HG02973 (cell line): Measurements from ENCODE around the gene CAMSAP1.
"Not testable (repeated sequence)": the region's sequence is repeated elsewhere in the genome, so short reads cannot be mapped to it uniquely, and the experiment has no call there.

Experiments used
- ATAC-seq: cut with Tn5 transposase; IDR thresholded peaks from one replicate; pipeline ENCODE4 v1.9.1; 2021; ENCODE audit warnings: moderate library complexity; ENCODE audit not compliant: unreplicated experiment

Gene CAMSAP1, protein sequence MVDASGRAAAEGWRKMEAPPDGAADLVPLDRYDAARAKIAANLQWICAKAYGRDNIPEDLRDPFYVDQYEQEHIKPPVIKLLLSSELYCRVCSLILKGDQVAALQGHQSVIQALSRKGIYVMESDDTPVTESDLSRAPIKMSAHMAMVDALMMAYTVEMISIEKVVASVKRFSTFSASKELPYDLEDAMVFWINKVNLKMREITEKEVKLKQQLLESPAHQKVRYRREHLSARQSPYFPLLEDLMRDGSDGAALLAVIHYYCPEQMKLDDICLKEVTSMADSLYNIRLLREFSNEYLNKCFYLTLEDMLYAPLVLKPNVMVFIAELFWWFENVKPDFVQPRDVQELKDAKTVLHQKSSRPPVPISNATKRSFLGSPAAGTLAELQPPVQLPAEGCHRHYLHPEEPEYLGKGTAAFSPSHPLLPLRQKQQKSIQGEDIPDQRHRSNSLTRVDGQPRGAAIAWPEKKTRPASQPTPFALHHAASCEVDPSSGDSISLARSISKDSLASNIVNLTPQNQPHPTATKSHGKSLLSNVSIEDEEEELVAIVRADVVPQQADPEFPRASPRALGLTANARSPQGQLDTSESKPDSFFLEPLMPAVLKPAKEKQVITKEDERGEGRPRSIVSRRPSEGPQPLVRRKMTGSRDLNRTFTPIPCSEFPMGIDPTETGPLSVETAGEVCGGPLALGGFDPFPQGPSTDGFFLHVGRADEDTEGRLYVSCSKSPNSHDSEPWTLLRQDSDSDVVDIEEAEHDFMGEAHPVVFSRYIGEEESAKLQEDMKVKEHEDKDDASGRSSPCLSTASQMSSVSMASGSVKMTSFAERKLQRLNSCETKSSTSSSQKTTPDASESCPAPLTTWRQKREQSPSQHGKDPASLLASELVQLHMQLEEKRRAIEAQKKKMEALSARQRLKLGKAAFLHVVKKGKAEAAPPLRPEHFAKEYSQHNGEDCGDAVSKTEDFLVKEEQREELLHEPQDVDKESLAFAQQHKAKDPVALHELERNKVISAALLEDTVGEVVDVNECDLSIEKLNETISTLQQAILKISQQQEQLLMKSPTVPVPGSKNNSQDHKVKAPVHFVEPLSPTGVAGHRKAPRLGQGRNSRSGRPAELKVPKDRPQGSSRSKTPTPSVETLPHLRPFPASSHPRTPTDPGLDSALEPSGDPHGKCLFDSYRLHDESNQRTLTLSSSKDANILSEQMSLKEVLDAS (N-terminal part only)

DNA sequence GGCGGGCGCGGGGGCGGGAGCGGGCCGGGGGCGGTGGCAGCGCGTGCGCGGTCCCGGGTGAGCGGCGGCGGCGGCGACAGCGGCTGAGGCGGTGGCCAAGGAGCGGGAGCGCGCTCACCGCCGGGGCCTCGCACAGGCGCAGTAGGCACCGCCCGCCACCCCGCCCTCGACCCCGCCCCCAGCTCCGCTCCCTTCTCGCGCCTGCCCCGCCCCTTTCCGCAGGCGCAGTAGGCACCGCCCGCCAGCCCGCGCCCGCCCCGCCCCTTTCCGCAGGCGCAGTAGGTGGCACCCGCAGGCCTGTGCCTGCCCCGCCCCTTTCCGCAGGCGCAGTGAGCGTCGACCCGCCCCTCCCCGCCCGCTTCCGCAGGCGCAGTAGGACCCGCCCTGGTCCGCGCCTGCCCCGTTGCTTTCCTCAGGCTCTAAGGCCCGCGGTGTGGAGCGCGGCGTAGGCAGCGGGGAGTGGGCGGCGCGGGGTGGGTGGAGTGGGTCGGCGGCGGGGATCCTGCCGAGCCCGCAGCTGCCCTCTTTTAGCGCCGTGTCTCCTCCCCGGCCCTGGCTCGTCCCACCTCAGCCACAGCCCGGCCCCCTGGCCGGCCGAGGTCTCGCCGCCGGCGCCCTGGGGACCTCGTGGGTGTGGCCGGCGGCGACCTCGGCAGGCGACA lies at the start of gene CAMSAP1:
Gene CAMSAP1 (minus strand): TSS at position 116 of the 662 bp plus-strand sequence. CDS start 387 bp downstream, outside the sequence.
- ATAC-seq: peak; percentile 68

DNA sequence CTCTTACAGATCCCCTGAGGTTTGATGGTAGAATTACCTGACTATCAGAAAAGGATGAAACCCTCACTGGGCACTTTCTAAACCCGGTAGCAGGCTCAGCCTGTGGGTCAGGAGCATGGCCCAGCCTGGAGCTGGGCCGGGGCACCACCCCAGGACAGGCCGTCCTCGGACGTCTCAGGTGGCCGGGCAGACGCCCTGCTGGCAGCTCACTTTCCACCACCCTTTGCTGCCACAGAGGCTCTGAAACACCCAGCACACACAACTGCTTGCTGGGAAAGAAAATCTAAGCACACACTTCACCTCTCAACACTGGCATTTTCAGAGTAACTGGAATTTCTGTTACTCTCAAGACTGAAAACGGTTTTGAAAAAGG lies 49.4 kb upstream of the CAMSAP1 start:
- ATAC-seq: no peak

DNA sequence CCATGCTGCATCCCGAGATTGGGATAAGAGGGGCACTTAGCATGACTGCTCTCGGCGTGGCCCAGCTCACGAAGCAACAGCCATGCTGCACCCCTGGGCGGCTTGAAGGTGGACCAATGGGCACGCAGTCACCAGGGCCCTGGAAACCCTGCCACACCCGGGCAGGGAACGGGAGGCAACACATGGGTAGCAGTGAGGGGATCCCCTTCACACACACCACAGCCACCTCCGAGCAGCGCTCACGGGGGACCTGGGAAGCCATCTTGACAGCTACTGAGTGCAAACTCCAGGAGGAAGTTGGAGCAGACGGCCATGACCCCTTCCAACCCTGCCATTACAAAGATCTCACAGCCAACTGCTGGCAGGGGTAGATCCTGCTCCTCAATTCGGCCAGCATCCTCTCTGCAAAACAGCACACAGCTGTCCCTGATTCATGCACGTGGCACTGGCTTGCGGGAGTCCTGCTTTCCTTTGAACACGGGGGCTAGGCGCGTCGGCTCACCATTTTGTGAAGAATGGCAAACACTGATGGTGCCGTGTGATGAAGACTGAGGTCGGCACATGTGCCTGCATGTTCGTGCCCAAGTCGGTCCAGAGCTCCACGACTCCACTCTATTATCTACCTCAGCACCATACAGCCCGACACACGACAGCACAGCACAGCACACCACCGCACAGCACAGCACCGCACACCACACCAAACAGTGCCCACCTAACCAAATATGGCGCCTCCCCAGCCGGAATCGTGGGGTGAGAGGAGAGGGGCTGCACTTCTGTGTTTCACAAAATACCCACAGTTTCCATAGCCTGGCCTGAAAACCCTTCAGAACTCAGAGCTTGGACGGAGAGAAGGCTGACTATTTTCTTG lies 48.8 kb upstream of the CAMSAP1 start:
- ATAC-seq: no peak

DNA sequence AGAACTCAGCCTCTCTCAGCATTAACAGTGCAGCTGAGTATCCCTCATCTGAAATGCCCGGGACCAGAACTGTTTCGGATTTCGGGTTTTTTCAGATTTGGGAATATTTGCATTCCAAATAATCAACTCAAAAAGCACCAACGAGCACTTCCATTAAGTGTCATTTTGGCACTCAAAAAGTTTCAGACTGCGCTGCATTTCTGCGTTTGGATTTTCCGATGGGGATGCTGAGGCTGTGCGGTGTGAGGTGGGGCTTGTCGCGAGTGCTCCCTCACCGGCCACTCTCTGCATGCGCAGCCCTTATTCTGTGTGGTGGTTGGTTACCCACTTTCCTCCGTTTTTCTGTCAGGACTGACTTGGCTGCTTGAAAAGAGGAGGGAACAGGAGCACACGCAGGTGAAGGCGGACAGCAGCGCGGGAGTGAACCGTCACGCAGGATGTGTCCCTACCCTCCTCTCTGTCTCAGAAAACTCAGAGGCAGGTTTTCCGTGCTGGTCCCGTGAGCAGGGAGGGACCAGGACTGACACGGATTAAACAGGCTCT lies 45.4 kb upstream of the CAMSAP1 start:
- ATAC-seq: no peak

DNA sequence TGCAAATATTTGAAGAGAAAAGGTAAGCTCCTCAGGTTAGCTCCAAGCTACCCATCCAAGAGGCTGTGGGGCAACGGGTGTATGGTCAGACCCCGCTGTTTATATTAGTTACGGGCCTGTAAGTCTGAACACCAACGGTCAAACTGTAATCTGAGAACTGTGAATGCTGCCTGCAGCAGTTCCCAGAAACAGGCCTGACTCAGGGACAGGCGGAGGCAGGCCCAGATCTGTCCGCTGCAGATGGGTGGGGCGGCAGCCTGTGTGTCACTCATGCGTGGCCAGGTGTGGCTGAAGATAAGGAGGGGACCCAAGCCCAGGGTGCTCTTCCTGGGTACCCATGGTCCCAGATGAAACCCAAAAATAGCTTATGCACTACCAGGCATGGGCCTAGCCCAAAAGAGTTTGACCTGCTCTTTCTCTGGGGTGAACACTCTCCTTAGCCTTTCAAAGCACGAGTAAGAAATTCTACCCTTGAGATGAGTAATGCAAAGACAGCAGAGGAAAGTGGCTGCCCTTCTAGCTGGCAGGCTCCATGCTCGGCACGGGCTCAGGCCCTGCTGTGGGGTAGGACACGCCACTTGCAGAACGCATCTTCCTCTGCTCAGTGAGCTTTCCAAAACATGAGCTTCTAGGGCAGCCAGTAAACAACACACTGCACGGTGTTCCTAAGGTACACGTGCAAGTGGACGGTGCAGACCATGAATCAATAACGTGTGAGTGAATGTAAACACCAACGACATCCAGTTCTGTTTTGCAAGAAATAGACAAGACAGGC lies 44.7 kb upstream of the CAMSAP1 start:
- ATAC-seq: no peak

DNA sequence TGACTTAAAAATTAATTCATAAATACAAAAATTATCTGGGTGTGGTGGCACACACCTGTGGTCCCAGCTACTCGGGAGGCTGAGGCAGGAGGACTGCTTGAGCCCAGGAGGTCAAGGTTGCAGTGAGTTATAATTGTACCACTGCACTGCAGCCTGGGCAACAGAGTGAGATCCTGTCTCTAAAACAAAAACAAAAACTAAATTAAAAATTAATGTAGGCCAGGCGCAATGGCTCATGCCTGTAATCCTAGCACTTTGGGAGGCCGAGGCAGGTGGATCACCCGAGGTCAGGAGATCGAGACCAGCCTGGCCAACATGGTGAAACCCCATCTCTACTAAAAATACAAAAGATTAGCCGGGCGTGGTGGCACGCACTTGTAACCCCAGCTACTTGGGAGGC lies 44.0 kb upstream of the CAMSAP1 start:
- ATAC-seq: not testable (repeated sequence)

DNA sequence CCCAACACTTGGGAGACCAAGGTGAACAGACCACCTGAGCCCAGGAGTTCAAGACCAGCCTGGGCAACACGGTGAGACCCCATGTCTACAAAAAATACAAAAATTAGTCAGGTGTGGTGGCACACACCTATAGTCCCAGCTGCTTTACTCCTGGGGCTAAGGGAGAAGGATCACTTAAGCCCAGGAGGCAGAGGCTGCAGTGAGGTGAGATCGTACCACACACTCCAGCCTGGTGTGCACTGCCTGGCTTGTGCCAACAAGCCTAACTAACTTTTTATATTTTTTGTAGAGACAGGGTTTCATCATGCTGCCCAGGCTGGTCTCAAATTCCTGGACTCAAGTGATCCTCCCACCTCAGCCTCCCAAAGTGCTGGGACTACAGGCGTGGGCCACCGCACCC lies 43.5 kb upstream of the CAMSAP1 start:
- ATAC-seq: not testable (repeated sequence)

DNA sequence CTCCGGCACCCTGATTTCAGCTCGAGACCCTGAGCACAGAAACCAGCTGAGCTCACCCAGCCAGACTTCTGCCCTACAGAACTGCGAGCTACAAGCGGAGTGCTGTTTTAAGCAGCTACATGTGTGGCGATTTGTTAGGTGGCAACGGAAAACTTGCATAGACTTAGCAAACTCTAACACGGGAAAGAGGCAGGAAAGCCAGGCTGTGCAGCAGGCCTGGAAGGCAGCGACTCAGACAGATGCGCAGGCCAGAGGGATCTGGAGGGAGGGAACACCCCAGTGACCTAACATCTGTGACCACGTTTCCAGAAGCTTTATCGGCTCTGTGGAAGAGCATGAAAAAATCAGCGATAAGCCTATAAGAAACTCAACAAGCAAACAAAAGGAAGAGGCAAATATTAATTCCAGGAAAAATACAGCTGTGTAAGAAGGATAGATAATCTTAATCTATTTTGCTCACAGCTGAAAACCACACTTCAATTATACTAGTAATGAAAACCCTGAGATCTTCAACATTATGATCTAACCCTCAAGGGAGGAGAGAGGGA lies 42.9 kb upstream of the CAMSAP1 start:
- ATAC-seq: no peak

DNA sequence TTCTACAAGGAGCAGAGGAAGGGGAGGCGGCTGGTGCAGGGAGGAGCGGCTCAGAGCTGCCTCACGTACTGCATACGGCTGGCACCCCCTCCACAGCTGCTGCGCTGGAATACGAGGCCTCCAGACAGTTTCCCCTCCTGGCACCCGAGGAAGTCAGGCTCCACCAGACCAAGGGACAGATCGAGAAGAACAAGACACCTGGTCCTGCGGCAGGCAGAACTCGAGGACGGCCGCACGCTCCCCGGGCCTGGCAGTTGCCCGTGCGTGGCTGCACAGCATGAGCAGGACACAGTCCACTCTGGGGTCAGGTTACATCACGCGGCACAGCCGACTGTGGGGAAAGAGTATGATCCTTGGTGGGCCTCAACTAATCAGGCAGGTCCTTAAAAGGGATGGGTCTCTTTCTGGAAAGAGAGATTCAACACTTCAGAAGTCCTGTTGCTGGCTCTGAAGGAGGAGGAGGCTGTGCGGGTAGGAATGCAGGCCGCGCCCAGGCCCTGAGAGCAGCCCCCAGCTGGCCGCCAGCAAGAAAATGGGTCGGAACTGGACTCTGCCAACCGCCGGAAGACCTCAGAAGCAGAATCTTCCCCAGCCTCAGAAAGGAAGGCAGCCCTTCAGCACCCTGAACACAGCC lies 42.3 kb upstream of the CAMSAP1 start:
- no peak for ATAC-seq

DNA sequence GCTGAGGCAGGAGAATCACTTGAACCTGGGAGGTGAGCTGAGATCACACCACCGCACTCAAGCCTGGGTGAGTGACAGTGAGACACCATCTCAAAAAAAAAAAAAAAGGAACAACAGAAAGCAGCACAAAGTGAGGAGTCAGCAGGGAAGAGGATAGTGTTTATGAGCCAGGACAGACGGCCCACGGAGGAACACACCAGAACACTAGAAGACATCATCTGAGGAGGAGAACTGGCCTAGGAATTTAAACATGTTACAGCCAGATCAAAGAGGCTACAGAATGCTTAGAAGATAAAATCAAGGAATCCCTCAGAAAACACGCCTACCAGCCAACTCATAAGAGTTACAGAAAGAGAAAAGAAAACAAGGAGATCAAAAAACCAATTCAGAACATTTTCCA lies 41.6 kb upstream of the CAMSAP1 start:
- no peak for ATAC-seq

DNA sequence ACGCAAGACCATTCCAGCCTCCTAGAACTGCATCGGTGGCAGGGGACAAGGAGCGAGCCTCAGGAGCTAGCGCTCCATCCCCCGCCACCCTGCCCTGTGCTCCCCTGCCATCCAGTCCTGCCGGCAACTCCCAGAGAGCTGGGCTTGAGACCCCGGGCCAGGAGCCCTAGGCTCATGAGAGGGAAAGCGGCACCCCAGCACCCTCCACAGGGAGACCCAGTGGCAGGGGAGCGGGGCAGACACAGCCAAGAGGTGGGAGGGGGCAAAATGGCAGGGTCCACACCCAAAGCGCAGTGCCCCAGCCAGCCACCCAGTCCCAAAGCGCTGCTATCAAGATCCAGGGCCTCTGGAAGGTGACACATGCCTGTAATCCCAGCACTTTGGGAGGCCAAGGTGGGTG lies 41.1 kb upstream of the CAMSAP1 start:
- ATAC-seq: no peak

DNA sequence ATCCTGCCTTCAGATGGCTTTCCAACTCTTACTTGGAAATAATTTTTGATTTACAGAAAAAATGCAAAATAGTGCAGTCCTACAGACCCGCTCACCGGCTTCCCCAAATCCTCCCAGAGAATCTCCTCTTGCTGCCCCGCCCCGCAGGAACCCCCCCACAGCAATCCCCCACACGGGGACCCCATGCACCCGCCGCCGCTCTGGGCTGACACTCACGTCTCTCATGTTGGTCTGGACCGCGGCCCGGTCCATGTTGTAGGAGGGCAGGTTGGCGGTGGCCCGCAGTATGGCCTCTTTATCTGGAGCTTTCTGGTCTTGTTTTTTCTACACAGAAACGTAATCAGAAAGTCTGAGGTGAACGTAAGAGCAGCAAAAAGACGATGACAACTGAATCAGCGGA lies 40.2 kb upstream of the CAMSAP1 start:
- ATAC-seq: no peak

DNA sequence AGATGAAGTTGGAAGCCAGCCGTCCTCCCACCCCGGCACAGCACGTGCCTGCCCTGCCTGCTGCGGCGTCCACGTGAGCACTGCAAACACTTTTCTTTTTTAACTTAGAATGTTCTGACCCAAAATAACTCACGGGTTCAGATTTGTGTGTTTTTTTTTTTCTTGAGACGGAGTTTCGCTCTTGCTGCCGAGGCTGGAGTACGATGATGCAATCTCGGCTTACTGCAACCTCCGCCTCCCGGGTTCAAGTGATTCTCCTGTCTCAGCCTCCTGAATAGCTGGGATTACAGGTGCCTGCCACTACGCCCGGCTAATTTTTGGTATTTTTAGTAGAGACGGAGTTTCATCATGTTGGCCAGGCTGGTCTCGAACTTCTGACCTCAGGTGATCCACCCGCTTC lies 39.8 kb upstream of the CAMSAP1 start:
- ATAC-seq: not testable (repeated sequence)

DNA sequence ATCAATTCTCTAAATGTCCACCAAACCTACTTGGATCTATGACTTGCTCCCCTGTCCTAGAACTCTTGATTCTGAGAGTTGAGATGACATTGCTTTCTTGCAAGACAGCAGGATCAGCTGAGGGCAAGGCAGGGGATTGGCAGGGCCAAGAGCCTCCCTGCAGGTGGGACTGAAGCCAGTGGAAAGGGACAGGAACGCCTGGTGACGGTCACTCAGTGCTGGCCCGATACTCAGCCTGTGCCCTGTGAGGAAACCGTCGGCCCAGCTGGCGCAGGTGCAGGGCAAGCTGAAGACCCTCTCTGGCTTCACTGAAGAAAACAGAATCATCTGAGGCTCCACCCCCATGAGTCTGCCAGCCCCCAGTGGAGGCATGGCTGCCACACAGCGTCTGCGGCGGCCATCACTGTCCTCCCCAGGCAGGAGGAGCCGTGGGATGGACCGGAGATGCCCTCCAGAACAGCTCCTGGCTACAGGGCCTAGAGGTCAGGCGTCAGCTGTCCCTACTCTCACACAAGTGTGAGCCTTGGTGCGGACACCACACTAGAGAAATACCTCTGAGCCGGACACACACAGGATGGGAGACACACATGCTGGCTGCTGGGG lies 39.1 kb upstream of the CAMSAP1 start:
- no peak for ATAC-seq

DNA sequence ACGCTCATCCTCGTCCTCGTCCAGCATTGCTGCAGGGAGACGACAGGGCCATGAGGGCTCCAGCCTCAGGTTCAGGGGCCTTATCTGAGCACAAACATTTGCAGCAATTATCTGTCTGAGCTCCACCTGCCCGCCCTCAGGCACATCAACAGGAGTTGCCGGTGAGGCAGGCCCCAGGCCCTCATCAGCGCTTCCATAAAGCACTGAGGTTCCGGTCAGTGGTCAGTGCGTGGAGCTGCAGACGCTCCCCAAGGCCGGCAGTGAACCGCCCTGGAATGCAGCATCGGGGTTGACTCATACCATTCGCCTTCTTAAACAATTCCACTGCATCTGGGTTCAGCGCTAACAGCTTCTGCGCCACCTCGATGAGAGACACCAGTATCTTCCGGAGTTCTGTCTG lies 38.6 kb upstream of the CAMSAP1 start:
- no peak for ATAC-seq

DNA sequence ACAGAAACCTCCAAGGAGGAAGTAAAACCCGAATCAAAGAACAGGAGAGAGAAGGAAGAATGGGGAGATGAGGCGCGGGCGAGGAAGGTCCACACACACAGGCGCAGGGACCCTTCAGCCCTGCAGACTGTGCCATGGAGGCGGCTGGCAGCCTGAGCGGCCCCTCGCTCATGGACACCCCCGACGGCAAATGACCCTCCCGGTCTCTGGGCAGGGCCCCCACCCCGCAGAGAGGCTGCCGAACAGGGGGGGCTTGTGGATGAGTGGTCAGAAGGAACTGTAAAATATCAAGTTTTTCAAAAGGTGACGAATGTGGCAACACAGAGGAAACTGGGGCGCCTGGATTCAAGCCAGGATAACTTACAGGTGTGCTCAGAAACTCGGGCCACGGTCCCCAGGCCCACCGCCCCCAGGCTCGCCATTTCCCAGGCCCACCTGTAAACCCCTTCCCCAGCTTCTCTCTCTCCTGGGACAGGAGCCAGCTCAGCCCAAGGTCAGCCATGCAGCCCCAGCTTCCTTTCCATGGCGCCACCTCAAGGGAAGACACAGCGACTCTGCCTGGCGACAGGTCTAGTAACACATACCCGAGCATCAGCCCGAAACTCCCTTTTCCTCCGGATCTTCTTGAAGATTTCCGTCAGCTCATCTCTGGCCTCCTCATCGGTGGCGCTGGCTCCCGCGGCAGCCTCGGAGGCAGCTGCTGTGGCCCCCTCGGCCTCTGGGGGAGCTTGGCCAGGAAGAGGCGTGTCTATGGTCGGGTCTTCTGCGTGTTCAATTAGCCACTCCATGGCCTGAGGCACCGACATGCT lies 37.3 kb upstream of the CAMSAP1 start:
- ATAC-seq: no peak

DNA sequence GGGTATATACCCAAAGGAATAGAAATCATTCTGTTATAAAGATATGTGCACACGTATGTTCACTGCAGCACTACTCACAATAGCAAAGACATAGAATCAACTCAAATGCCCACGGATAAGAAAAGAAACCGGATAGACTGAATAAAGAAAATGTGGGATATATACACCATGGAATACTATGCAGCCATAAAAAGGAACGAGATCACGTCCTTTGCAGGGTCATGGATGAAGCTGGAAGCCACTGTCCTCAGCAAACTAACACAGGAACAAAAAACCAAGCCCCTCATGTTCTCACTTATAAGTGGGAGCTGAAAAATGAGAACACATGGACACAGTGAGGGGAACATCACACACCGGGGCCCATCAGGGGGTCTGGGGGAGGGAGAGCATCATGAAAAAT lies 36.3 kb upstream of the CAMSAP1 start:
- ATAC-seq: not testable (repeated sequence)
